ENCODE data around the gene RABEP2.
"Not testable (repeated sequence)": the region's sequence is repeated elsewhere in the genome, so short reads cannot be mapped to it uniquely, and the experiment has no call there.

Gene RABEP2

GRCh38 chr16:28872952-28873351 lies 52.1 kb downstream of the RABEP2 start:
- Histone ChIP-seq H3K4me2 (ENCODE audit: low read length) (no peak overlapping the region), H3K27ac (ENCODE audit: low read depth, low read length) (no peak overlapping the region), H3K79me2 (ENCODE audit: control insufficient read depth, low read length) (no peaks in the 10 kb centered on the region), H3K9me3 (ENCODE audit: control insufficient read depth, insufficient read depth, low read length) (no peaks in the 10 kb centered on the region), H3K27me3 (ENCODE audit: control insufficient read depth, low read length) (no peaks in the 10 kb centered on the region), H3F3A (ENCODE audit: control insufficient read depth, insufficient read depth) (no peaks in the 10 kb centered on the region), H3K4me1 (ENCODE audit: control insufficient read depth, low read length) (no peaks in the 10 kb centered on the region), H3K4me3 (ENCODE audit: low read length) (no peak overlapping the region), H3K36me3 (ENCODE audit: control insufficient read depth, low read length) (peaks cover 43% of the 10 kb centered on the region), H3K9me2 (replicated peaks; ENCODE audit: control insufficient read depth, low read length) (no peaks in the 10 kb centered on the region), H4K20me1 (ENCODE audit: control insufficient read depth, insufficient read depth, low read depth, low read length) (no peaks in the 10 kb centered on the region)
- TF ChIP-seq EZH2phosphoT487 (IDR thresholded peaks at IDR 0.05; ENCODE audit: borderline replicate concordance, low read length) (no peak), CTCF (IDR thresholded peaks at IDR 0.05; ENCODE audit: low read depth, low read length, poor library complexity, severe bottlenecking) (no peak)

- Histone ChIP-seq H3K9me3 (ENCODE audit: control insufficient read depth, insufficient read depth, low read length) (no peaks in the 10 kb centered on the region), H3K27me3 (ENCODE audit: control insufficient read depth, low read length) (no peaks in the 10 kb centered on the region), H3K36me3 (ENCODE audit: control insufficient read depth, low read length) (peaks cover 52% of the 10 kb centered on the region), H3F3A (ENCODE audit: control insufficient read depth, insufficient read depth) (no peaks in the 10 kb centered on the region), H3K9me2 (replicated peaks; ENCODE audit: control insufficient read depth, low read length) (no peaks in the 10 kb centered on the region), H3K79me2 (ENCODE audit: control insufficient read depth, low read length) (peaks cover 30% of the 10 kb centered on the region), H3K4me3 (ENCODE audit: low read length) (no peak overlapping the region), H4K20me1 (ENCODE audit: control insufficient read depth, insufficient read depth, low read depth, low read length) (no peaks in the 10 kb centered on the region), H3K4me1 (ENCODE audit: control insufficient read depth, low read length) (peaks cover 14% of the 10 kb centered on the region), H3K27ac (ENCODE audit: low read depth, low read length) (no peak overlapping the region), H3K4me2 (ENCODE audit: low read length) (no peak overlapping the region)
- TF ChIP-seq EZH2phosphoT487 (IDR thresholded peaks at IDR 0.05; ENCODE audit: borderline replicate concordance, low read length) (no peak), CTCF (IDR thresholded peaks at IDR 0.05; ENCODE audit: low read depth, low read length, poor library complexity, severe bottlenecking) (no peak)
Observed at GRCh38 chr16:28869201-28869600, 55.8 kb downstream of the RABEP2 start.

GRCh38 chr16:28867646-28868045 lies 57.4 kb downstream of the RABEP2 start:
- not testable (repeated sequence) for H4K20me1 ChIP-seq (ENCODE audit: control insufficient read depth, insufficient read depth, low read depth, low read length); H3K4me3 ChIP-seq (ENCODE audit: low read length); H3K9me2 ChIP-seq (replicated peaks; ENCODE audit: control insufficient read depth, low read length); H3K9me3 ChIP-seq (ENCODE audit: control insufficient read depth, insufficient read depth, low read length); H3K27me3 ChIP-seq (ENCODE audit: control insufficient read depth, low read length); H3K27ac ChIP-seq (ENCODE audit: low read depth, low read length); H3K4me2 ChIP-seq (ENCODE audit: low read length); H3F3A ChIP-seq (ENCODE audit: control insufficient read depth, insufficient read depth)
- peaks cover 43% of the 10 kb centered on the region for H3K36me3 ChIP-seq (ENCODE audit: control insufficient read depth, low read length)
- H3K4me1 ChIP-seq (ENCODE audit: control insufficient read depth, low read length): peaks cover 15% of the 10 kb centered on the region
- H3K79me2 ChIP-seq (ENCODE audit: control insufficient read depth, low read length): peaks cover 45% of the 10 kb centered on the region

GRCh38 chr16:28867241-28867640 lies 57.8 kb downstream of the RABEP2 start:
- Histone ChIP-seq H3K9me3 (ENCODE audit: control insufficient read depth, insufficient read depth, low read length) (no peaks in the 10 kb centered on the region), H3K4me2 (ENCODE audit: low read length) (no peak overlapping the region), H4K20me1 (ENCODE audit: control insufficient read depth, insufficient read depth, low read depth, low read length) (no peaks in the 10 kb centered on the region), H3F3A (ENCODE audit: control insufficient read depth, insufficient read depth) (no peaks in the 10 kb centered on the region), H3K79me2 (ENCODE audit: control insufficient read depth, low read length) (peaks cover 49% of the 10 kb centered on the region), H3K27me3 (ENCODE audit: control insufficient read depth, low read length) (no peaks in the 10 kb centered on the region), H3K4me1 (ENCODE audit: control insufficient read depth, low read length) (peaks cover 19% of the 10 kb centered on the region), H3K27ac (ENCODE audit: low read depth, low read length) (no peak overlapping the region), H3K36me3 (ENCODE audit: control insufficient read depth, low read length) (peaks cover 40% of the 10 kb centered on the region), H3K9me2 (replicated peaks; ENCODE audit: control insufficient read depth, low read length) (no peaks in the 10 kb centered on the region), H3K4me3 (ENCODE audit: low read length) (no peak overlapping the region)
- no peak for TF ChIP-seq CTCF (IDR thresholded peaks at IDR 0.05; ENCODE audit: low read depth, low read length, poor library complexity, severe bottlenecking)
- no peak for TF ChIP-seq EZH2phosphoT487 (IDR thresholded peaks at IDR 0.05; ENCODE audit: borderline replicate concordance, low read length)
